GM18867 (cell line): ENCODE measurements around the gene SDC1.
A peak's percentile ranks its signal among the peaks of the same experiment; 100 is the strongest.

Experiments
- ATAC-seq: cut with Tn5 transposase; IDR thresholded peaks from one replicate; pipeline ENCODE4 v1.9.1; 2021; ENCODE audit warnings: mild to moderate bottlenecking, moderate library complexity; ENCODE audit not compliant: unreplicated experiment

Gene SDC1

DNA sequence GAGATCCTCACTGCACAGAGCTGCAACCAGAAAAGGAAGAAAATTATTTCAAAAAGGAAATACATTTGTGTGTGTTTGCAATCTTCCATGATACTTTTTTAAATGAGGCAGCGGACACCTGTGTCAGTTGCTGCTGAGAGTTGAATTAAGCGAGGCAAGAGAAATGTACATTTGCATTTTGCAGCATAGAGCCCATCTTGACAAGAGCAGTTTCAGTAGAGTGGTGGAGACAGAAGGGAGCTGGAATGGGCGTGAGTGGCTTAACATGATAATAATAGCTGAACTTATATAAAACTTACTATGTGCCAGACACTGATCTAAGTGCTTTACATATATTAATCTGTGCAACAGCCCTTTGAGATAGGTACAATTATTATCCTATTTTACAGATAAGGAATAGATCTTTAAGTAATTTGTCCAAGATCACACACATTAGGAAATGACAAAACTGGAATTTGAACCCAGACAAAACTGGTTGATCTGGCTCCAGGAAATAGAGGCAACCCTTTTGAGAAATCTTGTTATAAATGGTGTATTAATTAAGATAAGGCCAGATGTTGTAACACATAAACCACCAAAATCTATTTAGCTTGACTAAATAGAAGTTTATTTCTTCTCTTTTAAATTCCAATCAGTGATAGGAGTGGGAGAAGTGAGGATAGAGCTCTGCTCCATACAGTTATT, 68.7 kb downstream of the SDC1 start:
- no peak for ATAC-seq

GRCh38 chr2:20153131-20153851, 71.6 kb downstream of the SDC1 start:
- ATAC-seq = no peak

- peak; percentile 70 for ATAC-seq
Observed at GRCh38 chr2:20150806-20151571, 73.9 kb downstream of the SDC1 start.
